DOHH2 (cell line): ENCODE measurements around the gene CACTIN.

Source experiments
- CTCF ChIP-seq: fragments of 200-600 bp; sonication (generic); IDR thresholded peaks from one replicate; pipeline ENCODE4 v1.5.1; 2014; ENCODE audit warnings: antibody characterized with exemption, mild to moderate bottlenecking, low read depth, low read length; ENCODE audit not compliant: poor library complexity, severe bottlenecking
- EZH2phosphoT487 ChIP-seq: fragments of 200-600 bp; sonication (generic); IDR thresholded peaks from 2 replicates; pipeline ENCODE4 v1.6.1; 2017; ENCODE audit warnings: borderline replicate concordance, mild to moderate bottlenecking, antibody characterized with exemption, low read length, moderate library complexity, mixed read lengths

- TF ChIP-seq CTCF (peak; percentile 97), EZH2phosphoT487 (no peak)
Measured at GRCh38 chr19:3665681-3666544, 39.3 kb upstream of the CACTIN start.
